ENCODE data around the gene BMX. TPM values are rescaled to one million over a fixed set of nuclear protein-coding genes. Genes with fewer than 3 reads are reported as not detected.

Gene BMX
- total and polyA plus RNA-seq, 2 donors (not counting 1 experiment from before 2014, with no cell fraction given), result not detected

DNA sequence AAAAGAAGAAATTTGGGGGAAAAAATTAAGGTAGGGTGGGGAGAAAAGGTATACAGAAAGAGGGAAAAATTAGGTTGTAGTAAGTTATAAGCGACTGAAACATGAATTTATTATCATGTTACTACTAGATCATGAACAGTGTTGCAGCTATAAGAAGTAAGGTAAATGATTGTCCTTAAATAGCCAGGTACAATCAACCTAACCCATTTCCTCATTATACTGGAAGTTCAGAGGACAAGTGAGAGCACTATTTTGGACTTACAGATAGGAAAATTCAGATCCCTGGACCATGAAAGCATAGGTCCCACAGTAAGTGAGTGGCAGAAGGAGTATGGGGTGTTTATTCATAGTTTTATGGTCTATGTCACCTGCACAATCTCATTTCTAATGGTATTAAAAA is 31.0 kb upstream of the BMX start:
- Histone ChIP-seq H3K27ac (ENCODE audit: low read length in 2 of 2) (no peak overlapping the region), H3K36me3 (replicated peaks in 1 of 2; ENCODE audit: control extremely low read depth in 1 of 2, control insufficient read depth in 1 of 2, extremely low read depth in 1 of 2, insufficient read depth in 2 of 2, low read length in 1 of 2) (no peaks in the 10 kb centered on the region), H3K79me2 (ENCODE audit: control insufficient read depth, insufficient read depth, low read length) (no peaks in the 10 kb centered on the region), H4K20me1 (ENCODE audit: control insufficient read depth, insufficient read depth, low read length, poor library complexity, severe bottlenecking) (no peaks in the 10 kb centered on the region), H3K27me3 (replicated peaks in 1 of 4; ENCODE audit: control extremely low read depth in 1 of 4, control insufficient read depth in 3 of 4, insufficient read depth in 4 of 4, low read length in 3 of 4) (no peaks in the 10 kb centered on the region), H3K9me3 (ENCODE audit: control extremely low read depth in 1 of 3, control insufficient read depth in 2 of 3, insufficient read depth in 1 of 3, low read length in 2 of 3) (no peaks in the 10 kb centered on the region), H3K4me3 (ENCODE audit: control extremely low read depth in 1 of 5, extremely low read depth in 1 of 5, insufficient read depth in 1 of 5, low read depth in 2 of 5, low read length in 4 of 5) (no peak overlapping the region), H3K4me2 (replicated peaks; ENCODE audit: low read depth, low read length, poor library complexity, severe bottlenecking) (no peak overlapping the region), H2AFZ (ENCODE audit: insufficient read depth, low read depth, low read length, poor library complexity, severe bottlenecking) (no peak overlapping the region), H3K9ac (ENCODE audit: low read length) (no peak overlapping the region), H3K4me1 (ENCODE audit: control insufficient read depth in 2 of 2, insufficient read depth in 2 of 2, low read length in 2 of 2) (no peaks in the 10 kb centered on the region)
- ChIA-PET POLR2A (no interaction called here), CTCF (interaction anchor here (0.6 to 5.4 kb wide), 4 partner anchors 120 to 969 kb away, joined by 3 to 36 read pairs (median 4); partner anchors contain the start of gene CA5B)
- peaks cover 1% of the 10 kb centered on the region for H3K27me3 Mint-ChIP-seq
- no peaks in the 10 kb centered on the region for H3K9me3 Mint-ChIP-seq (ENCODE audit: insufficient read depth)
- intact Hi-C loops (cut with micrococcal nuclease), result no loop called here
- no CpG with 5 or more reads among the region's 1 CpG for WGBS (ENCODE audit: insufficient coverage)
- ATAC-seq (ENCODE audit: low read depth) (no peak), DNase-seq (no peak)
- H3K4me3 Mint-ChIP-seq, result no peak overlapping the region
- no peak for TF ChIP-seq EZH2 (IDR thresholded peaks at IDR 0.05; ENCODE audit: borderline replicate concordance, insufficient read depth, low read depth, low read length, poor library complexity, severe bottlenecking)
- TF ChIP-seq, protein P1, sequence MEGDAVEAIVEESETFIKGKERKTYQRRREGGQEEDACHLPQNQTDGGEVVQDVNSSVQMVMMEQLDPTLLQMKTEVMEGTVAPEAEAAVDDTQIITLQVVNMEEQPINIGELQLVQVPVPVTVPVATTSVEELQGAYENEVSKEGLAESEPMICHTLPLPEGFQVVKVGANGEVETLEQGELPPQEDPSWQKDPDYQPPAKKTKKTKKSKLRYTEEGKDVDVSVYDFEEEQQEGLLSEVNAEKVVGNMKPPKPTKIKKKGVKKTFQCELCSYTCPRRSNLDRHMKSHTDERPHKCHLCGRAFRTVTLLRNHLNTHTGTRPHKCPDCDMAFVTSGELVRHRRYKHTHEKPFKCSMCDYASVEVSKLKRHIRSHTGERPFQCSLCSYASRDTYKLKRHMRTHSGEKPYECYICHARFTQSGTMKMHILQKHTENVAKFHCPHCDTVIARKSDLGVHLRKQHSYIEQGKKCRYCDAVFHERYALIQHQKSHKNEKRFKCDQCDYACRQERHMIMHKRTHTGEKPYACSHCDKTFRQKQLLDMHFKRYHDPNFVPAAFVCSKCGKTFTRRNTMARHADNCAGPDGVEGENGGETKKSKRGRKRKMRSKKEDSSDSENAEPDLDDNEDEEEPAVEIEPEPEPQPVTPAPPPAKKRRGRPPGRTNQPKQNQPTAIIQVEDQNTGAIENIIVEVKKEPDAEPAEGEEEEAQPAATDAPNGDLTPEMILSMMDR (IDR thresholded peaks at IDR 0.05), result no peak
- H3K27ac Mint-ChIP-seq, result no peak overlapping the region
- peaks cover 9% of the 10 kb centered on the region for H3K4me1 Mint-ChIP-seq

DNA sequence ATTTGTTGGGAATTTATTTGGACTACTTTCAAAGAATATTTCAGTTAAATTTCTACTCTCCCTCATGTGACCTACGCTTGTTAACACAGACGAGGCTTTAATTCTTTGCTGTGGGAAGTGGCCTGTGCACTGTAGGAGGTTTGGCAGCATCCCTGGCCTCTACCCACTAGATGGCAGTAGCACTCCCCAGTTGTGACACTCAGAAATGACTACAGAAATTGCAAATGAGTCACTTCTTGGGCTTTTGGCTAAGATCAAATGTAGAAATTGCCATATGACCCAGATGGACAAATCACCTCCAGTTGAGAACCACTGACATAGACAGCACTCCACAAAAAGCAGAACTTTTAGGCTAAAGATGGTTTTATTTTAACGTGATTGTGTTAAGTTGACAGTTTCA is 29.6 kb upstream of the BMX start:
- Histone ChIP-seq H3K9me3 (ENCODE audit: control extremely low read depth in 1 of 3, control insufficient read depth in 2 of 3, insufficient read depth in 1 of 3, low read length in 2 of 3) (no peaks in the 10 kb centered on the region), H3K36me3 (replicated peaks in 1 of 2; ENCODE audit: control extremely low read depth in 1 of 2, control insufficient read depth in 1 of 2, extremely low read depth in 1 of 2, insufficient read depth in 2 of 2, low read length in 1 of 2) (no peaks in the 10 kb centered on the region), H4K20me1 (ENCODE audit: control insufficient read depth, insufficient read depth, low read length, poor library complexity, severe bottlenecking) (no peaks in the 10 kb centered on the region), H2AFZ (ENCODE audit: insufficient read depth, low read depth, low read length, poor library complexity, severe bottlenecking) (no peak overlapping the region), H3K27me3 (replicated peaks in 1 of 4; ENCODE audit: control extremely low read depth in 1 of 4, control insufficient read depth in 3 of 4, insufficient read depth in 4 of 4, low read length in 3 of 4) (no peaks in the 10 kb centered on the region), H3K4me2 (replicated peaks; ENCODE audit: low read depth, low read length, poor library complexity, severe bottlenecking) (no peak overlapping the region), H3K9ac (ENCODE audit: low read length) (no peak overlapping the region), H3K4me3 (ENCODE audit: control extremely low read depth in 1 of 5, extremely low read depth in 1 of 5, insufficient read depth in 1 of 5, low read depth in 2 of 5, low read length in 4 of 5) (no peak overlapping the region), H3K27ac (ENCODE audit: low read length in 2 of 2) (no peak overlapping the region), H3K79me2 (ENCODE audit: control insufficient read depth, insufficient read depth, low read length) (no peaks in the 10 kb centered on the region), H3K4me1 (ENCODE audit: control insufficient read depth in 2 of 2, insufficient read depth in 2 of 2, low read length in 2 of 2) (no peaks in the 10 kb centered on the region)
- ATAC-seq (ENCODE audit: low read depth), result peak; percentile 49
- Mint-ChIP-seq H3K4me3 (no peak overlapping the region), H3K9me3 (ENCODE audit: insufficient read depth) (no peaks in the 10 kb centered on the region), H3K4me1 (peaks cover 1% of the 10 kb centered on the region), H3K27me3 (peaks cover 3% of the 10 kb centered on the region), H3K27ac (no peak overlapping the region)
- CTCF ChIA-PET, result interaction anchor here (0.9 to 1.2 kb wide), 2 partner anchors 122 to 124 kb away, joined by 3 to 4 read pairs; no protein-coding TSS in a partner anchor
- no CpG with 5 or more reads among the region's 3 CpGs for WGBS (ENCODE audit: insufficient coverage)
- POLR2A ChIA-PET, result no interaction called here
- DNase-seq, result peak; percentile 53
- intact Hi-C loops (cut with micrococcal nuclease), result loop anchor here (1.0 kb wide), 1 partner anchor 171 kb away; no protein-coding TSS in a partner anchor
- TF ChIP-seq EZH2 (IDR thresholded peaks at IDR 0.05; ENCODE audit: borderline replicate concordance, insufficient read depth, low read depth, low read length, poor library complexity, severe bottlenecking), result no peak
- TF ChIP-seq, protein P1 (IDR thresholded peaks at IDR 0.05), result peak; percentile 66

Data from B cell (primary cell).